ENCODE results near the gene STC2.
A peak's percentile ranks its signal among the peaks of the same experiment; 100 is the strongest.

STC2 gene

GRCh38 chr5:173300389-173301047 is 27.7 kb downstream of the STC2 start:
- H3K36me3 ChIP-seq (ENCODE audit: control insufficient read depth, insufficient read depth, low read length, severe bottlenecking) = no peaks in the 10 kb centered on the region
- peaks cover 8% of the 10 kb centered on the region for H3K4me1 ChIP-seq (ENCODE audit: control insufficient read depth, insufficient read depth, low read length)
- H3K4me3 ChIP-seq (ENCODE audit: low read length) = no peak overlapping the region
- H3K9ac ChIP-seq (ENCODE audit: low read length) = no peak overlapping the region
- H3K9me3 ChIP-seq (ENCODE audit: control insufficient read depth, low read length) = no peaks in the 10 kb centered on the region
- H3K27me3 ChIP-seq (replicated peaks; ENCODE audit: control insufficient read depth, insufficient read depth, low read length) = no peaks in the 10 kb centered on the region
- DNase-seq (ENCODE audit: low read depth) = no peak

DNA sequence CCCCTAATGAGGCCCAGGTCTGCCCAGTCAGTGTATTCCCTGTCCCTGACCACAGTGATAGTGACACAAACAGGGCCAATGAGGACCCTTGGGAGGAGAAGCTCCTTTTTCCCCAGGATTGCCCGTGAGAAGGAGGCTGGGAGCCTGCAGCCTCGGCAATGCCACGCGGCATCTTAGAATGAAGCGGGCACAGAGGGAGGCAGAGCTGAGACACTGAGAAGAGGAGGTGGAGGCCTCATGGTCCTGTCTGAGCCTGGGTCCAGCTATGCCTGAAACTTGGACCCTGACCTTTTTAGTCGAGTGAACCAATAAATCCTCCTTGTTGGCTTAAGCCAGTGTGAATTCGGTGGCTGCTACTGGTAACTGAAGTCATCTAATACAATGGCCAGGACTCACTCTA is 28.4 kb downstream of the STC2 start:
- Histone ChIP-seq H3K9ac (ENCODE audit: low read length) (no peak overlapping the region), H3K27me3 (replicated peaks; ENCODE audit: control insufficient read depth, insufficient read depth, low read length) (no peaks in the 10 kb centered on the region), H3K4me1 (ENCODE audit: control insufficient read depth, insufficient read depth, low read length) (peaks cover 8% of the 10 kb centered on the region), H3K36me3 (ENCODE audit: control insufficient read depth, insufficient read depth, low read length, severe bottlenecking) (no peaks in the 10 kb centered on the region), H3K9me3 (ENCODE audit: control insufficient read depth, low read length) (no peaks in the 10 kb centered on the region), H3K4me3 (ENCODE audit: low read length) (no peak overlapping the region)
- DNase-seq (ENCODE audit: low read depth) = no peak

DNA sequence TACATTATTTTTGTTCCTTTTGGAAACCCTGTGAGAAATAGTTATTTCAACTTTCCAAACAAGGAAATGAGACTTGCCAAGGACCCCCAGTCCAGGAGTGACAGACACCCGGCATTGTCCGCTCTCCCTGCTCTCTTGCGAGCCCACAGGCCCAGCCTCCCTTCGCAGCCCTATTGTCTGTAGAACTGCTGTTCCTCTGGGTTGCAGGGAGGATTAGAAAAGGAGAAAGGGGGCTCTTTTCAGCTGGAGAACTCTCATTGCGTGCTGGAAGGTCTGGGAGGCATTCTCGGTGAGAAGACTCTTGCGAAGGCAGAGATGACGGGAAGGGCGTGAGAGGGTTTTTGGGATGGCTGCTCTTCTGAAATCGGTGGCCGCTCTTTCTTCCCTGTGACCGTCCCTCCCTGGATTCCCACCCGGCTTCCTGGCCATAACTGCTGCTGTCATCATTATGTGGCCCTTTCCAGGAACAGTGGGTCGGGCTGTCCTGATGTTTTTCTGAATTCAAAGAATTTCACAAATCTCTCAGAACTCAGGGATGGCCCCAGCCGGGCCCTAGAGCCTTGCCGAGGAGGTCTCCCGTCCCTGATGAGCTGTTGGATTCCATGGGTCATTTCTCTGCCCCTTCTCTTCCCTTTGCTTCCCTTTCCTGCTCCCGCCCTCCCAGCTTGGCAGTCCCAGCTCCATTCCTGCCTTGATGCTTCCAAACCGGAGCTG is 29.8 kb downstream of the STC2 start:
- H3K9me3 ChIP-seq (ENCODE audit: control insufficient read depth, low read length) = no peaks in the 10 kb centered on the region
- H3K27me3 ChIP-seq (replicated peaks; ENCODE audit: control insufficient read depth, insufficient read depth, low read length) = no peaks in the 10 kb centered on the region
- no peak for DNase-seq (ENCODE audit: low read depth)
- no peaks in the 10 kb centered on the region for H3K36me3 ChIP-seq (ENCODE audit: control insufficient read depth, insufficient read depth, low read length, severe bottlenecking)
- H3K9ac ChIP-seq (ENCODE audit: low read length) = no peak overlapping the region
- H3K4me3 ChIP-seq (ENCODE audit: low read length) = no peak overlapping the region
- H3K4me1 ChIP-seq (ENCODE audit: control insufficient read depth, insufficient read depth, low read length) = peaks cover 19% of the 10 kb centered on the region

DNA sequence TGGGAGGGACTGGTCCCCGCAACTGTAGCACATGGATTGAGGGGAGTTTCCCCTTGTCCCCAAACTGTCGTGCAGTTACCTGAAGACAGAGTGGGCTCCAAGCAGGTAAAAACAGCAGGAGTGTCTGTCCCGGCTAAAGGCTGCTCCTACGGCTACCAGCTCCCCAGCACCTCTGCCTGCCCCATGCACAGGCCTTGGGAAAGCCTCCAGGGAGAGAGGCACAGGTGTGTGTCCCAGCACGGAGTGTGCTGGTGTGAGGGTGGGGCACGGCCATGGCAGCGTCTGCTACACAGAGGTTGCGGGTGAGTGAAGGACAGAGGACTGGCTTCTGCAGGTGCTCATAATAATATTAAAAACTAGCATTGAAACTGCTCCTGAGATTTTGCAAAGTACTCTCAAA is 30.4 kb downstream of the STC2 start:
- no peak overlapping the region for H3K9ac ChIP-seq (ENCODE audit: low read length)
- no peak overlapping the region for H3K4me3 ChIP-seq (ENCODE audit: low read length)
- H3K36me3 ChIP-seq (ENCODE audit: control insufficient read depth, insufficient read depth, low read length, severe bottlenecking) = no peaks in the 10 kb centered on the region
- no peak for DNase-seq (ENCODE audit: low read depth)
- no peaks in the 10 kb centered on the region for H3K27me3 ChIP-seq (replicated peaks; ENCODE audit: control insufficient read depth, insufficient read depth, low read length)
- no peaks in the 10 kb centered on the region for H3K9me3 ChIP-seq (ENCODE audit: control insufficient read depth, low read length)
- H3K4me1 ChIP-seq (ENCODE audit: control insufficient read depth, insufficient read depth, low read length) = peaks cover 23% of the 10 kb centered on the region

DNA sequence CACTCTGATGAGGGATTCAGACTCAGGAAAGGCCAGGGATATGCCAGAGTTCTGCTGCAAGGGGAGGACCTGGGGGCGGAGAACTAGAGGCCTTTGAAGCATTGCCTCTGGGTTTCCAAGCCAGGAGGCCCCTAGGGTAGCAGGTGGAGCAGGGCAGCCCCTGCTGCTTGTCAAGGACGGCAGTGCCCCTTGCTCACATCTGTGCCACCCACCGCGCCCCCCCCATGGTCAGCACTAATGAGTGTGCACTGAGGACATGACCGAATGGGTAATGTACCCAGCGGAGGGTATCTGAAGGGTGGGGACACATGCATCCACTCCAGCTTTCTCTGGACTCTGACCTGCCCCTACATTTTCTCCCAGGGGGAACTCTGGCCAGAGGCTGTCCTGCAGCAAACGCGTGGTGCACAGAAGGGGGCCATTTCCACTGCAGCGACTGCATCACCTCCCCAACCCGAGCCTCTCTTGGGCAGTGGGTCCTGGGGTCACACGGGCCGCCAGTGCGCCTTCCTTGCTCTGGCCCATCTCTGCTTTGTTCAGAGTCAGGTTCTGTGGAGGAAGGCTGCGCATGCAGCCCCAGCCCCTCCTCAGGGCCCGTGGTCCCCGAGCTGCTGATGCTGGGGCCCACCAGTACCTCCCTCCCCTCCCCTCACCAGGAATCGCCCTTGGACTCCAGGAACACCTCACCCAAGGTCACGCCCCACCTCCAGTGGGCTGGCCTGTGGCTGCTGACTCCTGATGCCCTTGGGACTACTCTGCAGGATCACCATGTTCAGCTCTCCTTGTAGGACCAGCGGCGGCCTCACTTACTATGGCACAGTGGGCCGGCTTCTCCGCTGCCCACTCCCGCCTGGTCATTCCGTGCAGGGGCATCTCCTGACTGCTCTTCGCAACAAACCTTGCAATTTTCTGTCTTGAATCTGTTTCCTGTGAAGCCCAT is 31.2 kb downstream of the STC2 start:
- no peaks in the 10 kb centered on the region for H3K36me3 ChIP-seq (ENCODE audit: control insufficient read depth, insufficient read depth, low read length, severe bottlenecking)
- peaks cover 21% of the 10 kb centered on the region for H3K4me1 ChIP-seq (ENCODE audit: control insufficient read depth, insufficient read depth, low read length)
- no peak overlapping the region for H3K4me3 ChIP-seq (ENCODE audit: low read length)
- H3K27me3 ChIP-seq (replicated peaks; ENCODE audit: control insufficient read depth, insufficient read depth, low read length) = no peaks in the 10 kb centered on the region
- no peak for DNase-seq (ENCODE audit: low read depth)
- H3K9me3 ChIP-seq (ENCODE audit: control insufficient read depth, low read length) = no peaks in the 10 kb centered on the region
- no peak overlapping the region for H3K9ac ChIP-seq (ENCODE audit: low read length)

GRCh38 chr5:173295796-173296195 is 32.4 kb downstream of the STC2 start:
- Histone ChIP-seq H3K27me3 (replicated peaks; ENCODE audit: control insufficient read depth, insufficient read depth, low read length) (no peaks in the 10 kb centered on the region), H3K4me3 (ENCODE audit: low read length) (no peak overlapping the region), H3K4me1 (ENCODE audit: control insufficient read depth, insufficient read depth, low read length) (peaks cover 31% of the 10 kb centered on the region), H3K9me3 (ENCODE audit: control insufficient read depth, low read length) (no peaks in the 10 kb centered on the region), H3K9ac (ENCODE audit: low read length) (no peak overlapping the region), H3K36me3 (ENCODE audit: control insufficient read depth, insufficient read depth, low read length, severe bottlenecking) (no peaks in the 10 kb centered on the region)
- no peak for DNase-seq (ENCODE audit: low read depth)

DNA sequence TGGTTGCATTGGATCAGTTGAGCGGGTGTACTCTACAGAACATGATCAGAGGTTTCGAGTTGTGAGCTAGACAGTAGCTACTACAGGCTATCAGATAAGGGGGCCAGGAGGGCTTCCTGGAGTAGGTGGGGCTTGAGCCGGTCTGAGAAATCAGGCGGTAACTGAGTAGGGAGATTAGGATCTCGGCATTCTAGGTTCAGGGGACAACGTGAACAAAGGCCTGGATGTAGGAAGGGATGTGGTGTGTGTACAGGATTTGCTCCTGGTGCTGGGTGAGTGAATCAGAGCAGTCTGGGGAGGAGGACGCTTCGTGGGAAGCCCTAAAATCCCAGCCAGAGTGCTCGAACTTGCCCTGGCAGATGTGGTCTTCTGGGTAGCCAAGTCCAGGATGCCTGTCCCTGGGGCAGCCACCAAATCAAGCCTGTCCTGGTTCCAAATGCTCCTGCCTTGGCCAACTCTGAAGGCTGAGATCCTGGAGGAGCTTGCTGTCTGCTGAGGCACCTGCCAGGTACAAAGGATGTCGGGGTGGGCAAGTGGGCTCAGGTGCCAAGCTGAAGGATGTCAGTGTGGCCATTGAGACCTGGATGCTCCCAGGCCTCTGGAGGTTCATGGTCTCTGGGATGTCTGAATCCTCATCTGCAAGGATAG is 33.4 kb downstream of the STC2 start:
- no peak for DNase-seq (ENCODE audit: low read depth)
- H3K27me3 ChIP-seq (replicated peaks; ENCODE audit: control insufficient read depth, insufficient read depth, low read length) = no peaks in the 10 kb centered on the region
- peaks cover 33% of the 10 kb centered on the region for H3K4me1 ChIP-seq (ENCODE audit: control insufficient read depth, insufficient read depth, low read length)
- H3K4me3 ChIP-seq (ENCODE audit: low read length) = no peak overlapping the region
- H3K36me3 ChIP-seq (ENCODE audit: control insufficient read depth, insufficient read depth, low read length, severe bottlenecking) = no peaks in the 10 kb centered on the region
- no peaks in the 10 kb centered on the region for H3K9me3 ChIP-seq (ENCODE audit: control insufficient read depth, low read length)
- peak overlapping the region; percentile 75 for H3K9ac ChIP-seq (ENCODE audit: low read length)

GRCh38 chr5:173293817-173294672 is 34.2 kb downstream of the STC2 start:
- Histone ChIP-seq H3K4me1 (ENCODE audit: control insufficient read depth, insufficient read depth, low read length) (peaks cover 33% of the 10 kb centered on the region), H3K4me3 (ENCODE audit: low read length) (peak overlapping the region; percentile 52), H3K27me3 (replicated peaks; ENCODE audit: control insufficient read depth, insufficient read depth, low read length) (no peaks in the 10 kb centered on the region), H3K9me3 (ENCODE audit: control insufficient read depth, low read length) (no peaks in the 10 kb centered on the region), H3K36me3 (ENCODE audit: control insufficient read depth, insufficient read depth, low read length, severe bottlenecking) (no peaks in the 10 kb centered on the region), H3K9ac (ENCODE audit: low read length) (peak overlapping the region; percentile 75)
- peak; percentile 95 for DNase-seq (ENCODE audit: low read depth)

- H3K36me3 ChIP-seq (ENCODE audit: control insufficient read depth, insufficient read depth, low read length, severe bottlenecking) = no peaks in the 10 kb centered on the region
- H3K27me3 ChIP-seq (replicated peaks; ENCODE audit: control insufficient read depth, insufficient read depth, low read length) = peaks cover 6% of the 10 kb centered on the region
- peak; percentile 28 for DNase-seq (ENCODE audit: low read depth)
- no peaks in the 10 kb centered on the region for H3K9me3 ChIP-seq (ENCODE audit: control insufficient read depth, low read length)
- peaks cover 33% of the 10 kb centered on the region for H3K4me1 ChIP-seq (ENCODE audit: control insufficient read depth, insufficient read depth, low read length)
- peak overlapping the region; percentile 75 for H3K9ac ChIP-seq (ENCODE audit: low read length)
- no peak overlapping the region for H3K4me3 ChIP-seq (ENCODE audit: low read length)
Measured at GRCh38 chr5:173291722-173292658, 36.2 kb downstream of the STC2 start.

Measured in adipocyte (in vitro differentiated cells).